Keratinocyte (primary cell): ENCODE measurements around the gene KRT6C. TPM values are rescaled to one million over a fixed set of nuclear protein-coding genes. Genes with fewer than 3 reads are reported as not detected.

Experiments used
- DNase-seq: peaks from one replicate; pipeline ENCODE4 v3.0.0-alpha.2; 2011; ENCODE audit warnings: low read depth, missing footprints, low spot score
- FAIRE-seq: peaks from 2 replicates; lab custom pipeline; 2011; peaks lifted over from hg19 to GRCh38; lab: Jason Lieb, UNC
- H2AFZ ChIP-seq: 2 replicates; pipeline ENCODE4 v1.6.0; 2012; ENCODE audit warnings: low read length, control low read depth, inconsistent platforms; ENCODE audit not compliant: control insufficient read depth
- H3K27ac ChIP-seq: 2 replicates; pipeline ENCODE4 v1.5.1; 2011; ENCODE audit warnings: low read length; ENCODE audit not compliant: control insufficient read depth, insufficient read depth
- H3K27me3 ChIP-seq: 3 replicates; pipeline ENCODE4 v1.6.0; 2011; ENCODE audit warnings: low read length; ENCODE audit not compliant: control insufficient read depth, insufficient read depth; ENCODE audit errors: extremely low read depth
- H3K36me3 ChIP-seq, 2 experiments: 2 replicates in 1 of 2; 3 replicates in 1 of 2; pipeline ENCODE4 v1.5.1; 2011; ENCODE audit warnings: low read length in 2 of 2, mild to moderate bottlenecking in 1 of 2; ENCODE audit not compliant: control insufficient read depth in 2 of 2, insufficient read depth in 2 of 2; ENCODE audit errors: extremely low read depth in 1 of 2
- H3K4me1 ChIP-seq: 3 replicates; pipeline ENCODE4 v1.5.1; 2011; ENCODE audit warnings: low read length; ENCODE audit not compliant: control insufficient read depth, insufficient read depth; ENCODE audit errors: extremely low read depth
- H3K4me2 ChIP-seq: 3 replicates; pipeline ENCODE4 v1.6.0; 2011; ENCODE audit warnings: low read depth, low read length; ENCODE audit not compliant: control insufficient read depth, insufficient read depth; ENCODE audit errors: extremely low read depth
- H3K4me3 ChIP-seq, 3 experiments: fragments of 200-600 bp in 1 of 3; sonication (generic) in 1 of 3; 2 replicates in 2 of 3; 3 replicates in 1 of 3; pipeline ENCODE4 v1.5.1; 2011 to 2016; ENCODE audit warnings: low read length in 3 of 3, mild to moderate bottlenecking in 3 of 3, control low read depth in 2 of 3, inconsistent platforms in 1 of 3, low read depth in 1 of 3, mixed read lengths in 1 of 3, mixed run types in 1 of 3, moderate library complexity in 1 of 3; ENCODE audit not compliant: control insufficient read depth in 2 of 3, insufficient read depth in 2 of 3; ENCODE audit errors: extremely low read depth in 1 of 3
- H3K79me2 ChIP-seq: 2 replicates; pipeline ENCODE4 v1.6.0; 2012; ENCODE audit warnings: low read length; ENCODE audit not compliant: control insufficient read depth, insufficient read depth
- H3K9ac ChIP-seq: 3 replicates; pipeline ENCODE4 v1.6.0; 2011; ENCODE audit warnings: low read length; ENCODE audit not compliant: control insufficient read depth, insufficient read depth; ENCODE audit errors: extremely low read depth
- H3K9me1 ChIP-seq: 3 replicates; pipeline ENCODE4 v1.6.0; 2011; ENCODE audit warnings: low read length; ENCODE audit not compliant: control insufficient read depth, insufficient read depth; ENCODE audit errors: extremely low read depth
- H3K9me3 ChIP-seq: 2 replicates; pipeline ENCODE4 v1.5.1; 2012; ENCODE audit warnings: low read depth, low read length; ENCODE audit not compliant: control insufficient read depth
- H4K20me1 ChIP-seq: 3 replicates; pipeline ENCODE4 v1.6.0; 2011; ENCODE audit warnings: low read length; ENCODE audit not compliant: control insufficient read depth, insufficient read depth; ENCODE audit errors: extremely low read depth
- EZH2 ChIP-seq: IDR thresholded peaks from one replicate; pipeline ENCODE4 v1.6.1; 2012; ENCODE audit warnings: inconsistent platforms, mild to moderate bottlenecking, low read length, moderate library complexity
- dilution Hi-C: fragments of 300-500 bp; cut with MboI; formaldehyde crosslinking; loops from one replicate; pipeline ENCODE4 v1.7.0; 2020; ENCODE audit warnings: low sequenced_read_pairs; ENCODE audit not compliant: extremely low pct_ligation_motif_present
- polyA plus RNA-seq, 5 experiments: library from polyadenylated mRNA; depleted of rRNA in 3 of 5; stranded (reverse) in 3 of 5; stranded (forward) in 1 of 5; unstranded in 1 of 5; fragments of >200 nt; gene quantifications; 1 replicate in 1 of 5; 2 replicates in 3 of 5; 3 replicates in 1 of 5; pipeline versions ENCODE4 v1.2.1 to v1.2.3, GENCODE V29; 2011 to 2012; ENCODE audit warnings: missing spikeins in 2 of 5, low read depth in 1 of 5, low replicate concordance in 1 of 5
- TF ChIP-seq, protein P1 (sequence below), 3 experiments: IDR thresholded peaks in 1 of 3; conservative IDR thresholded peaks in 1 of 3; optimal IDR thresholded peaks in 1 of 3; 2 replicates in 2 of 3; 3 replicates in 1 of 3; pipeline versions ENCODE3 to v1.5.1; 2011; ENCODE audit warnings: low read length in 3 of 3, mild to moderate bottlenecking in 3 of 3, moderate library complexity in 2 of 3, control low read depth in 1 of 3, inconsistent platforms in 1 of 3; ENCODE audit not compliant: insufficient read depth in 2 of 3; ENCODE audit errors: extremely low read depth in 1 of 3

The KRT6C gene
- polyA plus RNA-seq, 1 donor (not counting 4 experiments of a cell fraction or from before 2014, with no cell fraction given), result 357 TPM

- no peak for FAIRE-seq
- Histone ChIP-seq H3K4me3 (no peak overlapping the region), H3K36me3 (peaks cover 0 to 3% of the 10 kb centered on the region in 2 experiments), H3K4me1 (peaks cover 8% of the 10 kb centered on the region), H3K9ac (no peak overlapping the region), H3K9me1 (no peaks in the 10 kb centered on the region), H3K27me3 (no peaks in the 10 kb centered on the region), H3K4me2 (no peak overlapping the region), H2AFZ (no peak overlapping the region), H3K9me3 (no peaks in the 10 kb centered on the region), H4K20me1 (no peaks in the 10 kb centered on the region), H3K79me2 (no peaks in the 10 kb centered on the region), H3K27ac (no peak overlapping the region)
- TF ChIP-seq, protein P1, sequence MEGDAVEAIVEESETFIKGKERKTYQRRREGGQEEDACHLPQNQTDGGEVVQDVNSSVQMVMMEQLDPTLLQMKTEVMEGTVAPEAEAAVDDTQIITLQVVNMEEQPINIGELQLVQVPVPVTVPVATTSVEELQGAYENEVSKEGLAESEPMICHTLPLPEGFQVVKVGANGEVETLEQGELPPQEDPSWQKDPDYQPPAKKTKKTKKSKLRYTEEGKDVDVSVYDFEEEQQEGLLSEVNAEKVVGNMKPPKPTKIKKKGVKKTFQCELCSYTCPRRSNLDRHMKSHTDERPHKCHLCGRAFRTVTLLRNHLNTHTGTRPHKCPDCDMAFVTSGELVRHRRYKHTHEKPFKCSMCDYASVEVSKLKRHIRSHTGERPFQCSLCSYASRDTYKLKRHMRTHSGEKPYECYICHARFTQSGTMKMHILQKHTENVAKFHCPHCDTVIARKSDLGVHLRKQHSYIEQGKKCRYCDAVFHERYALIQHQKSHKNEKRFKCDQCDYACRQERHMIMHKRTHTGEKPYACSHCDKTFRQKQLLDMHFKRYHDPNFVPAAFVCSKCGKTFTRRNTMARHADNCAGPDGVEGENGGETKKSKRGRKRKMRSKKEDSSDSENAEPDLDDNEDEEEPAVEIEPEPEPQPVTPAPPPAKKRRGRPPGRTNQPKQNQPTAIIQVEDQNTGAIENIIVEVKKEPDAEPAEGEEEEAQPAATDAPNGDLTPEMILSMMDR (optimal IDR thresholded peaks at IDR 0.05 in 1 of 3, IDR thresholded peaks at IDR 0.05 in 1 of 3, conservative IDR thresholded peaks at IDR 0.05 in 1 of 3; ENCODE audit: extremely low read depth in 1 of 3, insufficient read depth in 2 of 3, low read length in 3 of 3), result no peak
- TF ChIP-seq EZH2, result no peak
- dilution Hi-C loops, result no loop called here
- no peak for DNase-seq
These were observed 47.6 kb downstream of the KRT6C start for GRCh38 chr12:52426034-52426433.

DNA sequence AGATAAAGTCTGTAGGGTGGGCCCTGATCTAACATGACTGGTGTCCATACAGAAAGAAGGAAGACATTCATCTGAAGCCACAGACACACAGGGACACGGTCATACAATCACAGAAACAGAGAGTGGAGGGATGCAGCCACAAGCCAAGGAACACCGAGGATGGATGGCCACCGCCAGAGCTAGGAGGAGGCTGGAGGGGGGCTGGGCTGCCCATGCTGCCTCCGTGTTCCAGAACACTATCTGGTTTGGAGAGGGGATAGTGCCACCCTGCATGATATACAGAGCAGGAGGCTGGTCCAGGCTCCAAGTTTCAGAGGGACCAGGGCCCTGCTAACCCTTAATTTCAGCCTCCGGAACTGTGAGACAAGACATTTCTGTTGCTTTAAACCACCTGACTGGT lies 48.1 kb downstream of the KRT6C start:
- Histone ChIP-seq H3K4me1 (peaks cover 8% of the 10 kb centered on the region), H3K27ac (no peak overlapping the region), H3K4me2 (no peak overlapping the region), H3K4me3 (no peak overlapping the region), H4K20me1 (no peaks in the 10 kb centered on the region), H3K9ac (no peak overlapping the region), H3K36me3 (peaks cover 0 to 1% of the 10 kb centered on the region in 2 experiments), H3K9me3 (no peaks in the 10 kb centered on the region), H3K27me3 (no peaks in the 10 kb centered on the region), H3K9me1 (no peaks in the 10 kb centered on the region), H2AFZ (no peak overlapping the region), H3K79me2 (no peaks in the 10 kb centered on the region)
- DNase-seq (no peak), FAIRE-seq (no peak)
- dilution Hi-C loops, result no loop called here
- TF ChIP-seq, protein P1 (optimal IDR thresholded peaks at IDR 0.05 in 1 of 3, IDR thresholded peaks at IDR 0.05 in 1 of 3, conservative IDR thresholded peaks at IDR 0.05 in 1 of 3; ENCODE audit: extremely low read depth in 1 of 3, insufficient read depth in 2 of 3, low read length in 3 of 3), result no peak
- no peak for TF ChIP-seq EZH2
